Measurements from ENCODE around the gene VDAC2.
A peak's percentile ranks its signal among the peaks of the same experiment; 100 is the strongest.

VDAC2 gene

GRCh38 chr10:75230600-75231038, 20.0 kb downstream of the VDAC2 start:
- DNase-seq (ENCODE audit: low read depth) = peak; percentile 87

GRCh38 chr10:75231672-75232581, 21.3 kb downstream of the VDAC2 start:
- no peak for DNase-seq (ENCODE audit: low read depth)

GRCh38 chr10:75233444-75234016, 22.9 kb downstream of the VDAC2 start:
- DNase-seq (ENCODE audit: low read depth) = no peak

- DNase-seq (ENCODE audit: low read depth) = peak; percentile 93
Measured at GRCh38 chr10:75234017-75234682, 23.6 kb downstream of the VDAC2 start.

- DNase-seq (ENCODE audit: low read depth) = no peak
Measured at GRCh38 chr10:75234683-75235374, 24.2 kb downstream of the VDAC2 start.

GRCh38 chr10:75235375-75236177, 25.0 kb downstream of the VDAC2 start, which contains the start of gene COMTD1:
TSS of gene COMTD1 (minus strand) at chr10:75235957. CDS start at chr10:75235928, 29 bp downstream.
- DNase-seq (ENCODE audit: low read depth) = peak; percentile 89

GRCh38 chr10:75236178-75236825, 25.7 kb downstream of the VDAC2 start:
- no peak for DNase-seq (ENCODE audit: low read depth)

- no peak for DNase-seq (ENCODE audit: low read depth)
Measured at GRCh38 chr10:75238182-75239095, 27.8 kb downstream of the VDAC2 start.

GRCh38 chr10:75239096-75239790, 28.6 kb downstream of the VDAC2 start:
- no peak for DNase-seq (ENCODE audit: low read depth)

GRCh38 chr10:75240329-75241076, 29.9 kb downstream of the VDAC2 start:
- DNase-seq (ENCODE audit: low read depth) = no peak

- DNase-seq (ENCODE audit: low read depth) = no peak
Measured at GRCh38 chr10:75243426-75243825, 32.8 kb downstream of the VDAC2 start.

- DNase-seq (ENCODE audit: low read depth) = no peak
Measured at GRCh38 chr10:75244487-75245353, 34.1 kb downstream of the VDAC2 start.

- DNase-seq (ENCODE audit: low read depth) = no peak
Measured at GRCh38 chr10:75245354-75246250, 35.0 kb downstream of the VDAC2 start.

- DNase-seq (ENCODE audit: low read depth) = no peak
Measured at GRCh38 chr10:75246506-75246905, 35.9 kb downstream of the VDAC2 start.

- DNase-seq (ENCODE audit: low read depth) = no peak
Measured at GRCh38 chr10:75247797-75248196, 37.2 kb downstream of the VDAC2 start.

- DNase-seq (ENCODE audit: low read depth) = no peak
Measured at GRCh38 chr10:75250934-75251333, 40.3 kb downstream of the VDAC2 start.
